Ovary (tissue), 9 donors: Measurements from ENCODE around the gene IRF3. TPM values are rescaled to one million over a fixed set of nuclear protein-coding genes. Genes with fewer than 3 reads are reported as not detected.
A peak's percentile ranks its signal among the peaks of the same experiment; 100 is the strongest.

ENCODE experiments used
- DNase-seq, 5 donors: peaks; one replicate each; pipeline ENCODE4 v3.0.0-alpha.2; 2019 to 2020
- H3K27ac ChIP-seq, 2 donors: fragments of 200-600 bp; one replicate each; pipeline versions ENCODE4 v1.5.1 to v1.8.0; 2019 to 2022
- H3K27me3 ChIP-seq: fragments of 200-600 bp; one replicate; pipeline ENCODE4 v1.8.0; 2022
- H3K36me3 ChIP-seq: fragments of 200-600 bp; sonication (generic); one replicate; pipeline ENCODE4 v1.5.1; 2019
- H3K4me1 ChIP-seq: one replicate; pipeline ENCODE4 v1.8.1; 2013; ENCODE audit warnings: mild to moderate bottlenecking, moderate library complexity; ENCODE audit not compliant: insufficient read depth
- H3K4me3 ChIP-seq: fragments of 200-600 bp; sonication (generic); one replicate; pipeline ENCODE4 v1.5.1; 2017
- H3K9me3 ChIP-seq, 2 donors: fragments of 200-600 bp in 1 of 2; sonication (generic) in 1 of 2; one replicate each; pipeline versions ENCODE4 v1.5.1 to v1.8.1; 2013 to 2019; ENCODE audit warnings: mild to moderate bottlenecking in 1 of 2, moderate library complexity in 1 of 2
- EP300 ChIP-seq: sonication (generic); formaldehyde crosslinking; IDR thresholded peaks from one replicate; pipeline ENCODE4 v1.6.1; 2017; ENCODE audit warnings: antibody characterized with exemption
- POLR2A ChIP-seq: fragments of 450-650 bp; IDR thresholded peaks from one replicate; pipeline ENCODE4 v1.6.1; 2017; ENCODE audit warnings: antibody characterized with exemption, mild to moderate bottlenecking, moderate library complexity
- WGBS, 3 donors: extraction: QIAGEN DNeasy Blood & Tissue Kit in 1 of 3; methylation state at CpG; one replicate each; pipeline versions ENCODE4 v1.1.5 to v1.1.7; 2013 to 2017; 5-methylcytosine and 5-hydroxymethylcytosine counted together
- intact Hi-C, 4 donors: fragments of 100-400 bp; cut with DNase I; formaldehyde crosslinking; loops; one replicate each; pipeline versions ENCODE4 v1.11.0 to v1.15.1; 2022 to 2023
- polyA plus RNA-seq, 2 donors: library from polyadenylated mRNA; stranded (reverse); fragments of 200-250 nt in 1 of 2; fragments of 350-450 nt in 1 of 2; fragmentation: Illumina TruSeq in 1 of 2; extraction: RNeasy Lipid Tissue Mini Kit (QIAGEN cat#74804) in 1 of 2; gene quantifications; one replicate each; pipeline ENCODE4 v1.2.3, GENCODE V29; 2013 to 2014
- total RNA-seq, 7 donors: library from RNA; depleted of rRNA in 2 of 7; stranded (reverse); fragments of >200 nt in 2 of 7; fragmentation: NEBNext Ultra II Directional in 3 of 7; extraction: Animal tissue kit (Norgen Biotek cat#: 25700) in 3 of 7; gene quantifications; one replicate each; pipeline versions ENCODE4 v1.1.0 to v1.2.4, GENCODE V29; 2016 to 2023
- TF ChIP-seq, protein P1 (sequence below), 3 donors: fragments of 450-650 bp in 2 of 3; fragments of 200-600 bp in 1 of 3; IDR thresholded peaks; one replicate each; pipeline versions ENCODE4 v1.5.1 to v1.8.0; 2016 to 2022; ENCODE audit warnings: antibody characterized with exemption in 3 of 3, mild to moderate bottlenecking in 1 of 3
- donor health status: DM: no; HTN: no; CAD: no; lungs with moderate emphysema.
- donor health status: DM: no; HTN: no; CAD: no.
- donor health status: Bipolar disorder and iron deficiency.
- donor health status: DM: yes; HTN: yes; CAD: no.
- donor health status: DM: no; HTN: no; CAD: no.
- donor health status: DM: yes; HTN: yes; CAD: no.

Gene IRF3
- total and polyA plus RNA-seq, 9 donors = 24.2 to 89.0 (median 69.5) TPM

DNA sequence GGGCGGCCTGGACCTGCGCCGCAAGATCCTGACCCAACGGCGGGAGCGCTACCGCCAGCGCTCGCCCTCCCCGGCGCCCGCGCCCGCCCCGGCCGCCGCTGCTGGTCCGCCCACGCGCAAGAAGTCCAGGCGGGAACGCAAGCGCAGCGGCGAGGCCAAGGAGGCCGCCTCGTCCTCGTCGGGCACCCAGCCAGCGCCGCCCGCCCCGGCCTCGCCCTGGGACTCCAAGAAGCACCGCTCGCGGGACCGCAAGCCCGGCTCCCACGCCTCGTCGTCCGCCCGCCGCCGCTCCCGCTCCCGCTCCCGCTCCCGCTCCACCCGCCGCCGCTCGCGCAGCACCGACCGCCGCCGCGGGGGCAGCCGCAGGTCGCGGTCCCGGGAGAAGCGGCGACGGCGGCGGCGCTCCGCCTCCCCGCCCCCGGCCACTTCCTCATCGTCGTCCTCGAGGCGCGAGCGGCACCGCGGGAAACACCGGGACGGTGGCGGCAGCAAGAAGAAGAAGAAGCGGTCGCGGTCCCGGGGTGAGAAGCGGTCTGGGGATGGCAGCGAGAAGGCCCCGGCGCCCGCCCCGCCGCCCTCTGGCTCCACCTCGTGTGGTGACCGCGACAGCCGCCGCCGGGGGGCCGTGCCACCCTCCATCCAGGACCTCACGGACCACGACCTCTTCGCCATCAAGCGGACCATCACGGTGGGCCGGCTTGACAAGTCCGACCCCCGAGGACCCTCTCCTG, 13.7 kb downstream of the IRF3 start:
- no peak overlapping the region for H3K4me3 ChIP-seq
- no peaks in the 10 kb centered on the region for H3K27me3 ChIP-seq
- intact Hi-C loops = no loop called here
- 93 to 95% (median 93%) methylated on average over 110 of the region's 110 CpGs for WGBS, 3 donors
- peak in 1 of 5 donors; percentile 33 for DNase-seq
- H3K36me3 ChIP-seq = no peaks in the 10 kb centered on the region
- TF ChIP-seq EP300 (no peak), POLR2A (no peak)
- TF ChIP-seq, protein P1, sequence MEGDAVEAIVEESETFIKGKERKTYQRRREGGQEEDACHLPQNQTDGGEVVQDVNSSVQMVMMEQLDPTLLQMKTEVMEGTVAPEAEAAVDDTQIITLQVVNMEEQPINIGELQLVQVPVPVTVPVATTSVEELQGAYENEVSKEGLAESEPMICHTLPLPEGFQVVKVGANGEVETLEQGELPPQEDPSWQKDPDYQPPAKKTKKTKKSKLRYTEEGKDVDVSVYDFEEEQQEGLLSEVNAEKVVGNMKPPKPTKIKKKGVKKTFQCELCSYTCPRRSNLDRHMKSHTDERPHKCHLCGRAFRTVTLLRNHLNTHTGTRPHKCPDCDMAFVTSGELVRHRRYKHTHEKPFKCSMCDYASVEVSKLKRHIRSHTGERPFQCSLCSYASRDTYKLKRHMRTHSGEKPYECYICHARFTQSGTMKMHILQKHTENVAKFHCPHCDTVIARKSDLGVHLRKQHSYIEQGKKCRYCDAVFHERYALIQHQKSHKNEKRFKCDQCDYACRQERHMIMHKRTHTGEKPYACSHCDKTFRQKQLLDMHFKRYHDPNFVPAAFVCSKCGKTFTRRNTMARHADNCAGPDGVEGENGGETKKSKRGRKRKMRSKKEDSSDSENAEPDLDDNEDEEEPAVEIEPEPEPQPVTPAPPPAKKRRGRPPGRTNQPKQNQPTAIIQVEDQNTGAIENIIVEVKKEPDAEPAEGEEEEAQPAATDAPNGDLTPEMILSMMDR (IDR thresholded peaks at IDR 0.05) = no peak
- H3K4me1 ChIP-seq = no peaks in the 10 kb centered on the region
- no peak overlapping the region for H3K27ac ChIP-seq
- no peaks in the 10 kb centered on the region for H3K9me3 ChIP-seq

DNA sequence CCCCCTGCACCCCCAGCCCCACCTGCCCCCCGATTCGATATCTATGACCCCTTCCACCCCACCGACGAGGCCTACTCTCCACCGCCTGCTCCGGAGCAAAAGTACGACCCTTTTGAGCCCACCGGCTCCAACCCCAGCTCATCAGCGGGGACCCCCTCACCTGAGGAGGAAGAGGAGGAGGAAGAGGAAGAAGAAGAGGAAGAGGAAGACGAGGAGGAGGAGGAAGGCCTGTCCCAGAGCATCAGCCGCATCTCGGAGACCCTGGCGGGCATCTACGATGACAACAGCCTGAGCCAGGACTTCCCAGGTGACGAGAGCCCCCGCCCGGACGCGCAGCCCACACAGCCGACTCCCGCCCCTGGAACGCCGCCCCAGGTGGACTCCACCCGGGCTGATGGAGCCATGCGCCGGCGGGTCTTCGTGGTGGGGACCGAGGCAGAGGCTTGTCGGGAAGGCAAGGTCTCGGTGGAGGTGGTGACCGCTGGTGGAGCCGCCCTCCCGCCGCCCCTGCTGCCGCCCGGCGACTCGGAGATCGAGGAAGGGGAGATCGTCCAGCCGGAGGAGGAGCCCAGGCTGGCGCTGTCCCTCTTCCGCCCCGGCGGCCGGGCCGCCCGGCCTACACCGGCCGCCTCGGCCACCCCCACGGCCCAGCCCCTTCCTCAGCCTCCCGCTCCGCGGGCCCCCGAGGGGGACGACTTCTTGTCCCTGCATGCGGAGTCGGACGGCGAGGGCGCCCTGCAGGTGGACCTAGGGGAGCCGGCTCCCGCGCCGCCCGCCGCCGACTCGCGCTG, 14.4 kb downstream of the IRF3 start:
- peak in 1 of 5 donors; percentile 39 for DNase-seq

DNA sequence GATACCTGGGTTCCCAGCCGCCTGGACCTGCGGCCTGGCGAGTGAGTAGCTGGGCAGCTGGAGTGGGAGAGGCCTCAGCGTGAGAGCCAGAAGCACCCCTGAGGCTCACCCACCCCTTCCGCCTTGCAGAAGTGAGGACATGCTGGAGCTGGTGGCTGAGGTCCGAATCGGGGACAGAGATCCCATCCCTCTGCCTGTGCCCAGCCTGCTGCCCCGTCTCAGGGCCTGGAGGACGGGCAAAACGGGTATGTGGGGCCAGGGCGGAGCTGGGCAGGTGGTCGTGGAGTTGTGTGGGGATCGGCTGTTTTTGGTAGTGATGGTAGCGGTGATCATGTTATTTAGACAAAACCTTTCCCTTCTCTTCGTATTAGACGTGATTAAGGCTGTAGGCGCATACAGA, 19.1 kb downstream of the IRF3 start:
- no peaks in the 10 kb centered on the region for H3K36me3 ChIP-seq
- H3K27me3 ChIP-seq = no peaks in the 10 kb centered on the region
- no peak overlapping the region for H3K4me3 ChIP-seq
- DNase-seq = no peak
- 85 to 90% (median 89%) methylated on average over 16 to 17 of the region's 17 CpGs for WGBS, 3 donors
- H3K27ac ChIP-seq = no peak overlapping the region
- TF ChIP-seq, protein P1 (IDR thresholded peaks at IDR 0.05) = no peak
- TF ChIP-seq POLR2A (no peak), EP300 (no peak)
- intact Hi-C loops = no loop called here
- H3K9me3 ChIP-seq = no peaks in the 10 kb centered on the region
- peaks cover 5% of the 10 kb centered on the region for H3K4me1 ChIP-seq

More for the DNA sequence above, 14.4 kb downstream of the IRF3 start:
- Histone ChIP-seq H3K9me3 (no peaks in the 10 kb centered on the region), H3K27me3 (no peaks in the 10 kb centered on the region), H3K4me1 (no peaks in the 10 kb centered on the region), H3K27ac (no peak overlapping the region), H3K36me3 (no peaks in the 10 kb centered on the region), H3K4me3 (no peak overlapping the region)
- TF ChIP-seq, protein P1 (IDR thresholded peaks at IDR 0.05) = no peak
- TF ChIP-seq EP300 (no peak), POLR2A (no peak)
- intact Hi-C loops = no loop called here
- 92 to 94% (median 94%) methylated on average over 71 to 72 of the region's 72 CpGs for WGBS, 3 donors

DNA sequence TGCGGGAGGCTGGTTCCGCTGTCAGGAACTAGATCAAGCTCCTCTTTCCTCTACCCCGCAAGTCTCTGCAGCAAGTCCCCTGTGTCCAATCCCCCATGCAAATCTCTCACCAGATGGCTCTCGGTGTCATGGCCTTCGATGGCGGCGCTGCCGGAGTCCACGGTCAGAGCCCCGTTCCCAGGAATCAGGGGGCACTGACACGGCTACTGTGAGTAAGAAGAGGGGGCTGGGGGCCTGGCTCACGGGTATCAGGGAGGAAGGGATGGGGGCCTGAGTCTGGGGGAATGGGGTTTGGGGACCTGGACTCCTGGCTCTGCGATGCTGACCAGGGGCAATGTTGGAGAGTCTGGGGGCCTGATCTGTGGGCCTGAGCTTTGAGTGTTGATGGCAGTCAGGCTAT, 19.7 kb downstream of the IRF3 start:
- DNase-seq = no peak
- no peaks in the 10 kb centered on the region for H3K9me3 ChIP-seq
- peaks cover 5% of the 10 kb centered on the region for H3K4me1 ChIP-seq
- 86 to 88% (median 87%) methylated on average over 13 of the region's 13 CpGs for WGBS, 3 donors
- no peak overlapping the region for H3K4me3 ChIP-seq
- H3K27ac ChIP-seq = no peak overlapping the region
- TF ChIP-seq EP300 (no peak), POLR2A (no peak)
- TF ChIP-seq, protein P1 (IDR thresholded peaks at IDR 0.05) = no peak
- intact Hi-C loops = no loop called here
- H3K27me3 ChIP-seq = no peaks in the 10 kb centered on the region
- H3K36me3 ChIP-seq = no peaks in the 10 kb centered on the region
